ENCODE data around the gene CALML6.

Gene CALML6

DNA sequence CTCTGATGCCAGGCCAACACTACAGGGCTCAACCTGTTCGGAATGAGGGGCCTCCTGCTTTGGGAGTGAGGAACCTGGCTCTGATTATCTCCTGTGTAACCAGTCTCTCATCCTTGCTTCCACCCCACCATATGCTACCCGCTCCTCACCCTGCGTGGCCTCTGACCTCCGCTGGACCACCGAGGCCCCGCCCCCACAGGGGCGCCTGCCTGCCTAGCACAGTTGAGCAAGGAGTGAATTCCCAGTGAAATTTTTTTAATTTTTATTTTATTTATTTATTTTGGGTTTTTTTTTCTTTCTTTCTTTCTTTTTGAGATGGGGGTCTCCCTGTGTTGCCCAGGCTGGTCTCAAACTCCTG is 22.3 kb upstream of the CALML6 start:
- no peak for DNase-seq

DNA sequence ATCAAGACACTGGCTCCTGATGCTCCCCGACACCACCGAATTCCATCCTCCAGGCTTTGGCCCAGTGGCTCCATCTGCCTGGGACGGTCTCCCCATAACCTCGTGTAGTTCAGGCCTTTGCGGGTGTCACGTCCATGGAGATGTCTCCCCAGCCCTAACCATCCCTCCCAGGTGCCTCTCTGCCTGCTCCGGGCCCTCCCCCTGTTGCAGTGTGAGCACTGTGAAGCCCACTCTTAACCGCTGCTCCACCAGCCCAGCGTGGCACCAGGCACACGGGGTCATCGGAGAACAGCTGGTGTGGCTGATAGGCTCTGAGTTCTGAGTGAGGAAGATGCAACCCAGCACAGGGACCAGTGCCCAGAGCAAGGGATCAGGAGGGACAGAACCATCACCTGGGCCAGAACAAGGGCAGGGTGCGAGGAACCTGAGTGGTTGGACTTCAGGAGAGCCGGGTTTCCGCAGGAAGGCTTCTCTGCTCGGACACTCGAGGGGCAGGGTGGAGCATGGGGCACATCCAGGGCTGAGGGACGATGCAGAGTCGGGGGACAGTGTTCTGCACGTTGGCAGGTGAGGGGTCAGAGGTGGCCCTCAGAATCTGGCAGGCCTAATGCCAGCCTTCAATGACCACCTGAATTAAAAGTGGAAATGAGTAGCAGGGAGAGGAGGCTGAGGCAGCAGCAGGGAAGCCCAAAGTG is 21.6 kb upstream of the CALML6 start:
- no peak for DNase-seq

- DNase-seq: no peak
Observed at GRCh38 chr1:1893997-1894353, 21.1 kb upstream of the CALML6 start.

DNA sequence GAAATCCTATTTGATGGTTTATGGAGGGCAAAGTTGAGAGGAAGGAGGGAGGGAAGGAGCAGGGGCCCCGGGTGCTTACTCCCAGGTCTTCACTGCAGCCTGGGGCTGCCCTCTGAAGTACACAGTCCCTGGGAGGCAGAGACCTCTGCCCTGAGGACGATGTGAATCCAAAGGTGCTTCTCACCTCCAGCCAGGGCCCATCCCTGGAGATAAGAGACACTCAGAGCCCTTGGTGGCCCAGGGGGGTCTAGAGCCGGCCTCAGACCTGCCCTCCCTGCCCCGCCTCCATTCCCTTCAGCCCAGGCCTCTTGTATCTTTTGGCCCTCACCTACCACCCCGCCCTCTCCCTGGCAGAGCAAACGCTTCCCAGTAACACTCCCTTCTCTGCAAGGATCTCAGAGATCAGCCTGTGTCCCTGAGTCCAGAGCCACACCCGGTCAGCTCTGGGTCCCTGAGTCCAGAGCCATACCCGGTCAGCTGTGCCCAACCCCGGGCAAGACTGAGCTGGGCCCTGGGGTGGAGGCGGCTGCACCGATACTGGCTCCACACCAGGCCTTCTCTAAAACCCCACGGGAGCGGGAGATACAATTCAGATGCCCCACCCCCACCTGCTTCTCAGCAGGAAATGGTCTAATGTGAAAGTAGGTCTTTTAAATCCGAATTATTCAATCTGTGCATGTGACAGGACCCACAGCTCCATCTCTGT is 20.6 kb upstream of the CALML6 start:
- DNase-seq: no peak

GRCh38 chr1:1895060-1895418 is 20.0 kb upstream of the CALML6 start:
- no peak for DNase-seq

GRCh38 chr1:1895456-1896336 is 19.4 kb upstream of the CALML6 start:
- no peak for DNase-seq

DNA sequence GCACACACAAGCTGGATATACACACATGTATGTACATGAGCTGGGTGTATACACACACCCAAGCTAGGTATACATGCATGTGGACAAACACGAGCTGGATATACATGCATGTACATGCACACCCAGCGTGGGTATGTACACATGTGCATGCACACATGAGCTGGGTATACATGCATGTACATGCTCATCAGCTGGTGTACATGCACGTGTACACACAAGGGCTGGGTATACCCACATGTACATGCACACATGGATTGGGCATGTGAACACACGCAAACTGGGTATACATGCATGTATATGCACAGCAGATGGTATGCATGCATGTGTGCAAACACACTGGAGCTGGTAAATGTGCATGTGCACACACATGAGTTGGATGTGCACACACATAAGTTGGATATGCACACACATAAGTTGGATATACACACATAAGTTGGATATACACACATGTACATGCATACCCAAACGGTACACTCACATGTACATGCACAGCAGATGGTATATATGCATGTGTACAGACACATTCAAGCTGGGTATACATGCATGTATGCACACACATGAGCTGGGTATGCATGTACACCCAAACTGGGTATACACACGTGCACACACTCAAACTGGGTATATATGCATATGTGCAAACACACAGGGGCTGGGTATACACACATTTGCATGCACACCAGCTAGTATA is 16.7 kb upstream of the CALML6 start:
- no peak for DNase-seq

DNA sequence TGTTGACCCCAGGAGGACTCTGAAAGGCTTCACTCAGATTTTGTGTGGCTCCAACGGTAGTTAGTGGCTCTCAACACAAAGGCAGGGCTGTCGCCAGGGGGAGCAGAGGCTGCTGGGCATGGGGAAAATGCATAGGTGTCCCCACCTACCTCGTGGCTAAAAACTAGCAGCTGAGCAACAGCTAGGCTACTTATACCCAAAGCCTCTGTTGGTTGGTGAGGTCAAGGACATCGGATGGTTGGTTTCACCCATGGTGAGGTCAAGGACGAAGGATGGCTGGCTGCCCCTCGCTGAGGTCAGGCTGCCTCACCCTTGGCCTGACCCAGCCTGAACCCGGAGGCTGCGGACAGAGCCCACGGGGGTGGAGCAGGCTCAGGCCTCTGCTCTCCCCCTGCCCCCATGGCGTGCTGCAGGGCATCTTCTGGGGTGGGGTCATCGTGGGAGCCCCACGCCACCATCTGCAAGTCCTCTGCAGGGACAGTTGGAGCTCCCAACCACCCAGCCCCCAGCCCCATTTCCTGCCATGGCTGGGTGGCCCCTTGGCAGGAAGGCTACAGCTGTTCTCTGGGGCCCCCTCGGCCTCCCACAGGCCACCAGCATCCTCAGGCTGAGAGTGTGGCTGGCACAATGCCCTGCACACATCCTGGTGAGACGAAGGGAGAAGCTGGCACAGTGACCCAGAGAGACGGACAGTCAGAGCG is 15.6 kb upstream of the CALML6 start:
- no peak for DNase-seq

- no peak for DNase-seq
Observed at GRCh38 chr1:1899967-1900327, 15.1 kb upstream of the CALML6 start.

DNA sequence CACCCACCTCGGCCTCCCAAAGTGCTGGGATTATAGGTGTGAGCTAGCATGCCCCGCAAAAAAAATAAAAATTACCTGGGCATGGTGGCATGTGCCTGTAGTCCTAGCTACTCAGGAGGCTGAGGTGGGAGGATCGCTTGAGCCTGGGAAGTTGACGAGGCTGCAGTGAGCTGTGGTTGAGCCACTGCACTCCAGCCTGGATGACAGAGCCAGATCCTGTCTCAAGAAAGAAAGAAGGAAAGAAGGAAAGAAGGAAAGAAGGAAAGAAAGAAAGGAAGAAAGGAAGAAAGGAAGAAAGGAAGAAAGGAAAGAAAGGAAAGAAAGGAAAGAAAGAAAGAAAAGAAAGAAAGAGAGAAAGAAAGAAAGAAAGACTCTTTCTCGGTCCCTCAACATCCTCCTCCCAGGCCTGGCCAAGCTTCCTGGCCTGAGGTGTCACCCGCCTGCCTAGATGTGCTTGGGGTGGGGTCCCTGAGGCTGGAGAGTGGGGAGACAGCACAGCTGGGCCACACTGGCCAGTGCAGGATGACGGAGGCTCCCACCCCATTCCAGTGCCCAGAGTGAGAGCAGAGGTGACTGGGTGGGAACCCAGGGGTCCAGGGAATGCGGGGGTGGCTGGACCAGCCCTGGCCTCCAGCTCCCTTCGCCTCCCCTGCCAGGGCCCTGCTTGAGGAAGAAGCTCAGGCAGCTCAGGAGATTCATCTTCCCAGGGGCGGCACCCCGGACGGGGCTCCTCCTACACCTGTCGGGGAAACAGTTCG is 14.0 kb upstream of the CALML6 start:
- no peak for DNase-seq

DNA sequence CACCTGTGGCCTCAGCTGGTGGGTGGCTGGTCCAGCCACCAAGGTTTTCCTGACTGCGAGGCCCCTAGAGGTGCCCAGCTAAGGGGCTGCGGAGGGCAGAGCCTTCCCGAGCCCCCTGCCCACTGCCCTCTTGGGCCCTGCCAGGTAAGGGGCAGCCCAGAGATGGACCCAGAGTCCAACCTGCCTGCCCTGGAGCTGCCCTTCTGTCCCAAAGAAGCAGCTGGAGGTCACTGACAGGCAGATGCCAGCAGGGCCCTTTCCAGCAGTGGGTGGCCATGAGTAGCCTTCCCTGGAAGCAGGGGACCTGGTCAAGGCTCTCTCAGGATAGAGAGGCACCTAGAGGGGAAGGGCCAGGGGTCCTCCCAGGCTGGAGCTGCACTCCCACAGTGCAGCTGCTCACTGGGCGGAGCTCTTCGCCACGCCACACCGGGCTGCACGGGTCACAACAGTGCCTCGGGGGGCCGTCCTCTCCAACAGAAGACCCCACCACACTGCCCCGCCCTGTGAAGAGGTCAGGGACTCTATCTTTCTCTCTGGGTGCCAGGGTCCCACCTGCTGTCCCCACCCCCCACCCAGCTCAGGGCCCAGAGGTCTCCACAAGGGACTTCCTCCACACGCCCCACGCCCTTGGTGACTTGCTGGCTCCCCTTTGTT is 13.3 kb upstream of the CALML6 start:
- no peak for DNase-seq

- no peak for DNase-seq
Observed at GRCh38 chr1:1903224-1903623, 11.8 kb upstream of the CALML6 start.

DNA sequence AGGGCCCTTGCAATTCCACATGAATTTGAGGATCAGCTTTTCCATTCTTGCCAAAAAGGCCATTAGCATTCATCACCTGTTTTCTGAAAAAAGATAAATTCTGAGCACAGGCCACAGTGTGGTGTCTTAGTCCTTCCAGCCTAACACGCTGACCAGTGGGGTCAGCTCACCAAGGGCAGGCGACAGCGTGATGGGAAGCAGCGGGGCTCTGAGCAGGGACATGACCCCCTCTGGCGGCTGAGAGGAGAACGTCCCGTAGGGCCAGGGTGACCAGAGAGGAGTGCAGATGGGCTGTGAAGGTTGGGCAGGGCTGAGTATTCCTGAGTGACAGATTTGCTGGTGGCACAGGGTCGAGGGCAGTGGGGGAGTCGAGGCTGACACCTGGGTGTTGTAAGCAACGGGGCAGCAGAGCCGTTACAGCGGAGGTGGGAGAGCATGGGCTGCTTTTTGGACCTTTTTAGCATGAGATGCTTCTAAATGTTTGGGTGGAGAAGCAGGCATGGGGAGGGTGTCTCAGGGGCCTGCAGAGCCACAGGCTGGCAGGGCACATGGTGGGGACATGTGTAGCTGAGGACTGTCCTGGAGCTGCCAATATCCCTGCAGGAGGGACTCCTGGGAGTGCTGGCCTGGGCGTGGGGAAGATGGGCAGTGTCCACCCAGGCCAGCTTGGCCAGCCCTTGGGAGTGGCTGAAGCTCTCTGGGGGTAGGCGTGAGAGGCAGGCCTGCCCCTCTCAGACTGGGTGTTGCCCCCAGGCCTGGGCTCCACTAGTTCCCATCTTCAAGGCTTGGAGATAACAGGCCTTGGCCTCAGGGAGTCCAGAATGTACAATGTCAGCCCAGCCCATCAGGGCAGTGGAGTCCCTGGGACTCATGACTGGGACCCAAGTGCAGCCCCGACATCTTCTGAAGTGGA is 8.6 kb upstream of the CALML6 start:
- peak; percentile 61 for DNase-seq

DNA sequence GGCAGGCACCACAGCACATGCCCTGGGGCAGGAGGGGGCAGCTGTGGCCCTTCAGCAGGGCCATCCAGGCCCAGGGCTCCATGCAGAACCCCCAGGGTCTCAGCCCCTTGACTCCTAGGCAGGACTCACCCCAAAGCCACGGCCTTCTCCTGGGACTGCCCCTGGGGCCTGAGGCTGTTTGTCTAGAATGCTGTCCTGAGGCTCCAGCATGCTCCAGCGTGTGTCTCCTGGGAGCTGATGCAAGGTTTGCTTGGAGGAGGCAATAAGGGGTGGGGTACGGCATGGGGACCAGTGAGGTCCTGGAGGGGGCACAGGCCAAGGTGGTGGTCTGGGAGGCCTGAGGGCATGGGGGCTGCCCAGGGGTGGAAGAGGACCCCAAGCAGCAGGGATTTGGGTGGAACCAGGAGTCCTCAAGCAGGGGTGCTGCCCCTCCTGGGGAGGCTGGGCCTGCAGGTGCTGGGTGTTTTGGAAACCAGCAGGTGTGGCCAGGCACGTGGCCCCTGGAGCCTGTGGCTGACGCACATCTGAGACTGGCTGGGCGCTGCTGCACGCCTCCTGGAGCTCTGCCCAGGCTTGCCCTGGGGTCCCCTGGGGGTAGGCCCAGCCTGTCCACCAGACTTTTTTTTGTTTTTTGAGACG is 7.8 kb upstream of the CALML6 start:
- no peak for DNase-seq

DNA sequence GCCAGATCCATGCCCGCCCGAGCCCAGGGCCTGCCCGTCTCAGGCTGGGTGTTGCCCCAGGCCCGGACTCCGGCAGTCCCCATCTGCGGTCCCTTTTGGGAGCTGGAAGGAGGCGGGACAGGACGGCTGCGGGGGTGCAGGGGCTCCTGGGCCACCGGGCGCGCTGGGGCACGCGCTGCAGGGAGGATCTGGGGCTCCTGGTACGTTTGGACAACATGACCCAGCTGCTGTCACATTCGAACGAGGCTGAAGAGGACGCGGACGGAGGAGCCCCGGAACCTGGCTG is 6.6 kb upstream of the CALML6 start:
- DNase-seq: no peak

- DNase-seq: no peak
Observed at GRCh38 chr1:1910033-1910465, 5.0 kb upstream of the CALML6 start.

DNA sequence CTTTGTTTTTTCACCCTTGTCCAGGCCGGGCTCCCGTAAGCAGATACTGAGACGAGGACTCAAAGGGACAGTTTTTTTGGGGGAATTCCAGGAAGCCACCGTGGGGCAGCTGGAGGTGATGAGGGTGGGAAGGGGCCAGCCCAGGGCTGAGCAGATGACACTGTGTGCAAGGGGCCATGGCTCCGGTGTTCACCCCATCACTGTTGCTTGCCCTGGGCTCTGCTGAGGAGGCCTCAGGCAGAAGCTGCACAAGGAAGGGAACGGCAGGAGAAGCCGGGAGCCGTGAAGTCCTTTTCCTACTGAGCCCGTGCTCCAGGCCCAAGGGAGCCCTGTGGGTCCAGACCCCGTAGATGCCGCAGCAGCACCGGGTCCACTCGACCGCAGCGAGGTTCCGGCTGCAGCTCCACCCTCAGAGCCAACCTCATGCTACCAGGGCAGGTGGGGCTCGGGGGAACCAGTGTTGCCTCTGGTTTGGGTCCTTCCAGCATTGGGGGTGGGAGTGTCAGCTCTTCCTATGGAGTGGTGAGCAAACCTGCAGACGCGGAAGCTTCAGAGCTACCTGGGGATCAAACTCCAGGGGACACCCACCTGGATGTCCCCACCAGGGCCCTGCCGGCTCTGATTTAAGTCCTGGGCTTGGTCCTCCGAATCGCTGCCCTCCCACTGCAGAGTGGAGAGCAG is 4.3 kb upstream of the CALML6 start:
- DNase-seq: no peak

- DNase-seq: no peak
Observed at GRCh38 chr1:1911350-1912041, 3.6 kb upstream of the CALML6 start.

All from stimulated activated naive CD4-positive, alpha-beta T cell treated with Interleukin-2 at 50 U/mL for 16 hours (primary cell).